GM23338 (cell line): Measurements from ENCODE around the gene PDE6A. TPM values are rescaled to one million over a fixed set of nuclear protein-coding genes. Genes with fewer than 3 reads are reported as not detected.
A peak's percentile ranks its signal among the peaks of the same experiment; 100 is the strongest.

ENCODE experiments used
- ATAC-seq: fragments of 200-7000 bp; cut with Tn5 transposase; 3 replicates; pipeline ENCODE4 v1.9.1; 2020
- DNase-seq: peaks from one replicate; pipeline ENCODE4 v3.0.0-alpha.2; 2015; ENCODE audit warnings: low spot score
- H2AFZ ChIP-seq: fragments of 200-600 bp; sonication (generic); 2 replicates; pipeline ENCODE4 v1.8.0; 2016; ENCODE audit warnings: antibody characterized with exemption, mild to moderate bottlenecking, moderate library complexity
- H3F3A ChIP-seq: fragments of 200-600 bp; sonication (generic); replicated peaks from 2 replicates; pipeline ENCODE4 v1.8.0; 2017; ENCODE audit warnings: antibody characterized with exemption, mixed run types, low read depth
- H3K27ac ChIP-seq: fragments of 200-600 bp; sonication (generic); 2 replicates; pipeline ENCODE4 v1.6.1; 2016; ENCODE audit warnings: low read depth
- H3K27me3 ChIP-seq: fragments of 200-600 bp; sonication (generic); 2 replicates; pipeline ENCODE4 v1.8.0; 2016; ENCODE audit warnings: mild to moderate bottlenecking, mixed run types, moderate library complexity; ENCODE audit not compliant: insufficient read depth
- H3K36me3 ChIP-seq: fragments of 200-600 bp; sonication (generic); 2 replicates; pipeline ENCODE4 v1.8.0; 2016; ENCODE audit warnings: mild to moderate bottlenecking; ENCODE audit not compliant: insufficient read depth
- H3K4me1 ChIP-seq: fragments of 200-600 bp; sonication (generic); 2 replicates; pipeline ENCODE4 v1.8.0; 2016; ENCODE audit warnings: mild to moderate bottlenecking, moderate library complexity; ENCODE audit not compliant: insufficient read depth
- H3K4me2 ChIP-seq: fragments of 200-600 bp; sonication (generic); 2 replicates; pipeline ENCODE4 v1.7.1; 2017; ENCODE audit warnings: mixed run types
- H3K4me3 ChIP-seq: fragments of 200-600 bp; sonication (generic); 2 replicates; pipeline ENCODE4 v1.6.1; 2016; ENCODE audit warnings: mixed run types
- H3K79me2 ChIP-seq: fragments of 200-600 bp; sonication (generic); replicated peaks from 2 replicates; pipeline ENCODE4 v1.8.0; 2017; ENCODE audit warnings: mild to moderate bottlenecking; ENCODE audit not compliant: insufficient read depth
- H3K9me2 ChIP-seq: fragments of 200-600 bp; sonication (generic); 2 replicates; pipeline ENCODE4 v1.8.0; 2017; ENCODE audit not compliant: insufficient read depth
- H4K20me1 ChIP-seq: fragments of 200-600 bp; sonication (generic); replicated peaks from 2 replicates; pipeline ENCODE4 v1.8.0; 2017; ENCODE audit warnings: mild to moderate bottlenecking; ENCODE audit not compliant: insufficient read depth
- H3K27ac Mint-ChIP-seq: 2 replicates; pipeline ENCODE4 v1.8.0; 2020; ENCODE audit warnings: inconsistent platforms, mild to moderate bottlenecking, moderate library complexity, mixed read lengths
- H3K27me3 Mint-ChIP-seq: 3 replicates; pipeline ENCODE4 v1.8.0; 2022; ENCODE audit warnings: low read depth, mild to moderate bottlenecking, moderate library complexity, mixed read lengths, inconsistent platforms; ENCODE audit not compliant: insufficient read depth, poor library complexity
- H3K36me3 Mint-ChIP-seq: 3 replicates; pipeline ENCODE4 v1.8.0; 2021; ENCODE audit warnings: low read depth, mild to moderate bottlenecking, inconsistent platforms, moderate library complexity, mixed read lengths
- H3K4me1 Mint-ChIP-seq: 3 replicates; pipeline ENCODE4 v1.8.0; 2020; ENCODE audit warnings: mild to moderate bottlenecking, inconsistent platforms, mixed read lengths
- H3K4me3 Mint-ChIP-seq: 3 replicates; pipeline ENCODE4 v1.8.0; 2021; ENCODE audit warnings: moderate library complexity, mild to moderate bottlenecking, inconsistent platforms, mixed read lengths
- H3K9me3 Mint-ChIP-seq: 3 replicates; pipeline ENCODE4 v1.8.0; 2020; ENCODE audit warnings: moderate library complexity, mild to moderate bottlenecking, inconsistent platforms, mixed read lengths
- CREB1 ChIP-seq: fragments of 250-450 bp; sonication (Bioruptor Pico); IDR thresholded peaks from 2 replicates; pipeline ENCODE4 v1.5.0; 2020; ENCODE audit warnings: low read depth, mild to moderate bottlenecking, moderate library complexity
- EZH2 ChIP-seq: fragments of 200-600 bp; sonication (generic); IDR thresholded peaks from one replicate; pipeline ENCODE4 v1.8.0; 2017; ENCODE audit warnings: antibody characterized with exemption, mild to moderate bottlenecking, low read depth; ENCODE audit not compliant: unreplicated experiment
- EZH2phosphoT487 ChIP-seq: fragments of 200-600 bp; sonication (generic); IDR thresholded peaks from one replicate; pipeline ENCODE4 v1.8.1; 2018; ENCODE audit warnings: antibody characterized with exemption; ENCODE audit not compliant: unreplicated experiment
- JUNB ChIP-seq: IDR thresholded peaks from one replicate; pipeline ENCODE4 v1.6.1; 2016; ENCODE audit warnings: antibody characterized with exemption; ENCODE audit not compliant: unreplicated experiment
- NANOG ChIP-seq: IDR thresholded peaks from 2 replicates; pipeline ENCODE4 v1.6.1; 2016; ENCODE audit warnings: antibody characterized with exemption, borderline replicate concordance
- POLR2AphosphoS5 ChIP-seq: IDR thresholded peaks from 2 replicates; pipeline ENCODE4 v1.6.1; 2016; ENCODE audit warnings: antibody characterized with exemption, low read depth
- STAT1 ChIP-seq: IDR thresholded peaks from one replicate; pipeline ENCODE4 v1.6.1; 2016; ENCODE audit warnings: antibody characterized with exemption; ENCODE audit not compliant: unreplicated experiment
- ZNF114 ChIP-seq: fragments of 250-450 bp; sonication (Bioruptor Pico); IDR thresholded peaks from 2 replicates; pipeline ENCODE4 v1.5.0; 2020; ENCODE audit warnings: mild to moderate bottlenecking, moderate library complexity
- ZNF331 ChIP-seq: fragments of 250-450 bp; sonication (Bioruptor Pico); IDR thresholded peaks from 2 replicates; pipeline ENCODE4 v1.5.0; 2020; ENCODE audit warnings: low read depth, mild to moderate bottlenecking, moderate library complexity
- polyA plus RNA-seq: library from polyadenylated mRNA; unstranded; fragments of >200 nt; fragmentation: Nextera tagmentation; extraction: Ambion mirVana; gene quantifications from 2 replicates; pipeline ENCODE4 v1.2.1, GENCODE V29; 2016
- total RNA-seq: library from RNA; depleted of rRNA; stranded (reverse); fragments of >200 nt; shearing (Covaris generic); gene quantifications from 2 replicates; pipeline ENCODE4 v1.2.3, GENCODE V29; 2014
- TF ChIP-seq, protein P1 (sequence below): IDR thresholded peaks from one replicate; pipeline ENCODE4 v1.6.1; 2018; ENCODE audit warnings: antibody characterized with exemption; ENCODE audit not compliant: unreplicated experiment
- TF ChIP-seq, protein P2 (sequence below), 2 experiments: fragments of 200-600 bp in 1 of 2; sonication (generic) in 1 of 2; conservative IDR thresholded peaks; 2 replicates each; pipeline versions ENCODE4 v1.5.1 to v1.6.1; 2016 to 2017; ENCODE audit warnings: antibody characterized with exemption in 2 of 2, low read depth in 2 of 2, mild to moderate bottlenecking in 2 of 2, moderate library complexity in 1 of 2
- TF ChIP-seq, protein P3 (sequence below): fragments of 250-450 bp; sonication (Bioruptor Pico); IDR thresholded peaks from 2 replicates; pipeline ENCODE4 v1.5.0; 2020; ENCODE audit warnings: mild to moderate bottlenecking, moderate library complexity
- TF ChIP-seq, protein P4 (sequence below): IDR thresholded peaks from 2 replicates; pipeline ENCODE4 v1.6.1; 2016; ENCODE audit warnings: antibody characterized with exemption

Gene PDE6A
- total and polyA plus RNA-seq, 2 experiments from 2014 or later: 0.08 TPM; not detected in 1

DNA sequence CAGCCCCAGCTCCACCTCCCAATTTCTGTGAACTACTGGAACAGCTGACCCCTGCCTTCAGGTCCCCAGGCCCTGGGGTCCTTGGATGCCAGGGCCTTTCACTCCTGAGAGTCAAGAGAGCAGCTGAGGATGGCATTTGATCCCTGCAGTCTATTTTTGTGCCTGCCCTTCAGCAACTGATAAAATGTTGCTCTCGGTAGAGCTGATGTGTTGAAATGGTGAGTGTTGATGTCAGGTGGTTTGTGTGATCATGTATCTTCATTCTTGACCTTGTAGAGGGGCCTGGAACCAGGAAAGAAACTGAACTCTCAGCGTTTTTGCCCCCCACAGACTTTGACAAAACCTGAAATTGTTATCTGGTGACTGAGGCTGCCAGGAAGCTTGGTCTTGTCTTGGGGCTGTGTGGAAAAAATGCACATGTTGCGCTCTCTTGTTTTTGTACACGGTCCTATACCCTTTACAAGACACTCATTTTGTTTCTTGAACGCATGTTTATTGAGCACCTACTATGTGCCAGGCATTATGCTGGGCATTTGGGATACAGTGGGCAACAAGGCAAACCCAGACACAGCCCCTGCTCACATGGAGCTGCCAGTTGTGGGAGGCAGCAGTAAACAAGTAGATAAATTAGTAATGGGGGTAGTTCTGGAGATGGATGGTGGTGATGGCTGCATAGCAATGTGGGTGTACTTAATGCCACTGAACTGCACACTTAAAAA is 136.2 kb downstream of the PDE6A start:
- Histone ChIP-seq H4K20me1 (no peaks in the 10 kb centered on the region), H3K9me2 (no peaks in the 10 kb centered on the region), H3K36me3 (no peaks in the 10 kb centered on the region), H3K27ac (no peak overlapping the region), H3K4me3 (no peak overlapping the region), H3K4me2 (no peak overlapping the region), H3F3A (no peaks in the 10 kb centered on the region), H3K4me1 (peaks cover 16% of the 10 kb centered on the region), H3K79me2 (peaks cover 24% of the 10 kb centered on the region), H3K27me3 (no peaks in the 10 kb centered on the region), H2AFZ (no peak overlapping the region)
- Mint-ChIP-seq H3K9me3 (no peaks in the 10 kb centered on the region), H3K4me1 (peaks cover 42% of the 10 kb centered on the region), H3K4me3 (no peak overlapping the region), H3K36me3 (no peaks in the 10 kb centered on the region), H3K27ac (peak overlapping the region; percentile 64), H3K27me3 (peaks cover 8% of the 10 kb centered on the region)
- TF ChIP-seq, protein P1, sequence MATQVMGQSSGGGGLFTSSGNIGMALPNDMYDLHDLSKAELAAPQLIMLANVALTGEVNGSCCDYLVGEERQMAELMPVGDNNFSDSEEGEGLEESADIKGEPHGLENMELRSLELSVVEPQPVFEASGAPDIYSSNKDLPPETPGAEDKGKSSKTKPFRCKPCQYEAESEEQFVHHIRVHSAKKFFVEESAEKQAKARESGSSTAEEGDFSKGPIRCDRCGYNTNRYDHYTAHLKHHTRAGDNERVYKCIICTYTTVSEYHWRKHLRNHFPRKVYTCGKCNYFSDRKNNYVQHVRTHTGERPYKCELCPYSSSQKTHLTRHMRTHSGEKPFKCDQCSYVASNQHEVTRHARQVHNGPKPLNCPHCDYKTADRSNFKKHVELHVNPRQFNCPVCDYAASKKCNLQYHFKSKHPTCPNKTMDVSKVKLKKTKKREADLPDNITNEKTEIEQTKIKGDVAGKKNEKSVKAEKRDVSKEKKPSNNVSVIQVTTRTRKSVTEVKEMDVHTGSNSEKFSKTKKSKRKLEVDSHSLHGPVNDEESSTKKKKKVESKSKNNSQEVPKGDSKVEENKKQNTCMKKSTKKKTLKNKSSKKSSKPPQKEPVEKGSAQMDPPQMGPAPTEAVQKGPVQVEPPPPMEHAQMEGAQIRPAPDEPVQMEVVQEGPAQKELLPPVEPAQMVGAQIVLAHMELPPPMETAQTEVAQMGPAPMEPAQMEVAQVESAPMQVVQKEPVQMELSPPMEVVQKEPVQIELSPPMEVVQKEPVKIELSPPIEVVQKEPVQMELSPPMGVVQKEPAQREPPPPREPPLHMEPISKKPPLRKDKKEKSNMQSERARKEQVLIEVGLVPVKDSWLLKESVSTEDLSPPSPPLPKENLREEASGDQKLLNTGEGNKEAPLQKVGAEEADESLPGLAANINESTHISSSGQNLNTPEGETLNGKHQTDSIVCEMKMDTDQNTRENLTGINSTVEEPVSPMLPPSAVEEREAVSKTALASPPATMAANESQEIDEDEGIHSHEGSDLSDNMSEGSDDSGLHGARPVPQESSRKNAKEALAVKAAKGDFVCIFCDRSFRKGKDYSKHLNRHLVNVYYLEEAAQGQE: no peak
- TF ChIP-seq POLR2AphosphoS5: no peak
- TF ChIP-seq CREB1 (CRISPR knock-in tag): no peak
- no peak for TF ChIP-seq ZNF331 (CRISPR knock-in tag)
- TF ChIP-seq, protein P2, sequence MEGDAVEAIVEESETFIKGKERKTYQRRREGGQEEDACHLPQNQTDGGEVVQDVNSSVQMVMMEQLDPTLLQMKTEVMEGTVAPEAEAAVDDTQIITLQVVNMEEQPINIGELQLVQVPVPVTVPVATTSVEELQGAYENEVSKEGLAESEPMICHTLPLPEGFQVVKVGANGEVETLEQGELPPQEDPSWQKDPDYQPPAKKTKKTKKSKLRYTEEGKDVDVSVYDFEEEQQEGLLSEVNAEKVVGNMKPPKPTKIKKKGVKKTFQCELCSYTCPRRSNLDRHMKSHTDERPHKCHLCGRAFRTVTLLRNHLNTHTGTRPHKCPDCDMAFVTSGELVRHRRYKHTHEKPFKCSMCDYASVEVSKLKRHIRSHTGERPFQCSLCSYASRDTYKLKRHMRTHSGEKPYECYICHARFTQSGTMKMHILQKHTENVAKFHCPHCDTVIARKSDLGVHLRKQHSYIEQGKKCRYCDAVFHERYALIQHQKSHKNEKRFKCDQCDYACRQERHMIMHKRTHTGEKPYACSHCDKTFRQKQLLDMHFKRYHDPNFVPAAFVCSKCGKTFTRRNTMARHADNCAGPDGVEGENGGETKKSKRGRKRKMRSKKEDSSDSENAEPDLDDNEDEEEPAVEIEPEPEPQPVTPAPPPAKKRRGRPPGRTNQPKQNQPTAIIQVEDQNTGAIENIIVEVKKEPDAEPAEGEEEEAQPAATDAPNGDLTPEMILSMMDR (conservative IDR thresholded peaks at IDR 0.05; ENCODE audit: low read depth in 2 of 2): no peak
- TF ChIP-seq NANOG: no peak
- no peak for TF ChIP-seq EZH2
- TF ChIP-seq, protein P3, sequence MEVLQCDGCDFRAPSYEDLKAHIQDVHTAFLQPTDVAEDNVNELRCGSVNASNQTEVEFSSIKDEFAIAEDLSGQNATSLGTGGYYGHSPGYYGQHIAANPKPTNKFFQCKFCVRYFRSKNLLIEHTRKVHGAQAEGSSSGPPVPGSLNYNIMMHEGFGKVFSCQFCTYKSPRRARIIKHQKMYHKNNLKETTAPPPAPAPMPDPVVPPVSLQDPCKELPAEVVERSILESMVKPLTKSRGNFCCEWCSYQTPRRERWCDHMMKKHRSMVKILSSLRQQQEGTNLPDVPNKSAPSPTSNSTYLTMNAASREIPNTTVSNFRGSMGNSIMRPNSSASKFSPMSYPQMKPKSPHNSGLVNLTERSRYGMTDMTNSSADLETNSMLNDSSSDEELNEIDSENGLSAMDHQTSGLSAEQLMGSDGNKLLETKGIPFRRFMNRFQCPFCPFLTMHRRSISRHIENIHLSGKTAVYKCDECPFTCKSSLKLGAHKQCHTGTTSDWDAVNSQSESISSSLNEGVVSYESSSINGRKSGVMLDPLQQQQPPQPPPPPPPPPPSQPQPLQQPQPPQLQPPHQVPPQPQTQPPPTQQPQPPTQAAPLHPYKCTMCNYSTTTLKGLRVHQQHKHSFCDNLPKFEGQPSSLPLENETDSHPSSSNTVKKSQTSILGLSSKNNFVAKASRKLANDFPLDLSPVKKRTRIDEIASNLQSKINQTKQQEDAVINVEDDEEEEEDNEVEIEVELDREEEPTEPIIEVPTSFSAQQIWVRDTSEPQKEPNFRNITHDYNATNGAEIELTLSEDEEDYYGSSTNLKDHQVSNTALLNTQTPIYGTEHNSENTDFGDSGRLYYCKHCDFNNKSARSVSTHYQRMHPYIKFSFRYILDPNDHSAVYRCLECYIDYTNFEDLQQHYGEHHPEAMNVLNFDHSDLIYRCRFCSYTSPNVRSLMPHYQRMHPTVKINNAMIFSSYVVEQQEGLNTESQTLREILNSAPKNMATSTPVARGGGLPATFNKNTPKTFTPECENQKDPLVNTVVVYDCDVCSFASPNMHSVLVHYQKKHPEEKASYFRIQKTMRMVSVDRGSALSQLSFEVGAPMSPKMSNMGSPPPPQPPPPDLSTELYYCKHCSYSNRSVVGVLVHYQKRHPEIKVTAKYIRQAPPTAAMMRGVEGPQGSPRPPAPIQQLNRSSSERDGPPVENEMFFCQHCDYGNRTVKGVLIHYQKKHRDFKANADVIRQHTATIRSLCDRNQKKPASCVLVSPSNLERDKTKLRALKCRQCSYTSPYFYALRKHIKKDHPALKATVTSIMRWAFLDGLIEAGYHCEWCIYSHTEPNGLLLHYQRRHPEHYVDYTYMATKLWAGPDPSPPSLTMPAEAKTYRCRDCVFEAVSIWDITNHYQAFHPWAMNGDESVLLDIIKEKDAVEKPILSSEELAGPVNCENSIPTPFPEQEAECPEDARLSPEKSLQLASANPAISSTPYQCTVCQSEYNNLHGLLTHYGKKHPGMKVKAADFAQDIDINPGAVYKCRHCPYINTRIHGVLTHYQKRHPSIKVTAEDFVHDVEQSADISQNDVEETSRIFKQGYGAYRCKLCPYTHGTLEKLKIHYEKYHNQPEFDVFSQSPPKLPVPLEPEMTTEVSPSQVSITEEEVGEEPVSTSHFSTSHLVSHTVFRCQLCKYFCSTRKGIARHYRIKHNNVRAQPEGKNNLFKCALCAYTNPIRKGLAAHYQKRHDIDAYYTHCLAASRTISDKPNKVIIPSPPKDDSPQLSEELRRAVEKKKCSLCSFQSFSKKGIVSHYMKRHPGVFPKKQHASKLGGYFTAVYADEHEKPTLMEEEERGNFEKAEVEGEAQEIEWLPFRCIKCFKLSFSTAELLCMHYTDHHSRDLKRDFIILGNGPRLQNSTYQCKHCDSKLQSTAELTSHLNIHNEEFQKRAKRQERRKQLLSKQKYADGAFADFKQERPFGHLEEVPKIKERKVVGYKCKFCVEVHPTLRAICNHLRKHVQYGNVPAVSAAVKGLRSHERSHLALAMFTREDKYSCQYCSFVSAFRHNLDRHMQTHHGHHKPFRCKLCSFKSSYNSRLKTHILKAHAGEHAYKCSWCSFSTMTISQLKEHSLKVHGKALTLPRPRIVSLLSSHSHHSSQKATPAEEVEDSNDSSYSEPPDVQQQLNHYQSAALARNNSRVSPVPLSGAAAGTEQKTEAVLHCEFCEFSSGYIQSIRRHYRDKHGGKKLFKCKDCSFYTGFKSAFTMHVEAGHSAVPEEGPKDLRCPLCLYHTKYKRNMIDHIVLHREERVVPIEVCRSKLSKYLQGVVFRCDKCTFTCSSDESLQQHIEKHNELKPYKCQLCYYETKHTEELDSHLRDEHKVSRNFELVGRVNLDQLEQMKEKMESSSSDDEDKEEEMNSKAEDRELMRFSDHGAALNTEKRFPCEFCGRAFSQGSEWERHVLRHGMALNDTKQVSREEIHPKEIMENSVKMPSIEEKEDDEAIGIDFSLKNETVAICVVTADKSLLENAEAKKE (CRISPR knock-in tag): no peak
- no peak for TF ChIP-seq STAT1
- no peak for TF ChIP-seq JUNB
- TF ChIP-seq ZNF114: no peak
- TF ChIP-seq, protein P4, sequence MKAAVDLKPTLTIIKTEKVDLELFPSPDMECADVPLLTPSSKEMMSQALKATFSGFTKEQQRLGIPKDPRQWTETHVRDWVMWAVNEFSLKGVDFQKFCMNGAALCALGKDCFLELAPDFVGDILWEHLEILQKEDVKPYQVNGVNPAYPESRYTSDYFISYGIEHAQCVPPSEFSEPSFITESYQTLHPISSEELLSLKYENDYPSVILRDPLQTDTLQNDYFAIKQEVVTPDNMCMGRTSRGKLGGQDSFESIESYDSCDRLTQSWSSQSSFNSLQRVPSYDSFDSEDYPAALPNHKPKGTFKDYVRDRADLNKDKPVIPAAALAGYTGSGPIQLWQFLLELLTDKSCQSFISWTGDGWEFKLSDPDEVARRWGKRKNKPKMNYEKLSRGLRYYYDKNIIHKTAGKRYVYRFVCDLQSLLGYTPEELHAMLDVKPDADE: no peak
- no peak for TF ChIP-seq EZH2phosphoT487
- DNase-seq: no peak
- no peak for ATAC-seq
